ENCODE data around the gene VIL1. TPM values are rescaled to one million over a fixed set of nuclear protein-coding genes. Genes with fewer than 3 reads are reported as not detected.
A peak's percentile ranks its signal among the peaks of the same experiment; 100 is the strongest.

VIL1 gene
- polyA plus RNA-seq, 3 donors = not detected

DNA sequence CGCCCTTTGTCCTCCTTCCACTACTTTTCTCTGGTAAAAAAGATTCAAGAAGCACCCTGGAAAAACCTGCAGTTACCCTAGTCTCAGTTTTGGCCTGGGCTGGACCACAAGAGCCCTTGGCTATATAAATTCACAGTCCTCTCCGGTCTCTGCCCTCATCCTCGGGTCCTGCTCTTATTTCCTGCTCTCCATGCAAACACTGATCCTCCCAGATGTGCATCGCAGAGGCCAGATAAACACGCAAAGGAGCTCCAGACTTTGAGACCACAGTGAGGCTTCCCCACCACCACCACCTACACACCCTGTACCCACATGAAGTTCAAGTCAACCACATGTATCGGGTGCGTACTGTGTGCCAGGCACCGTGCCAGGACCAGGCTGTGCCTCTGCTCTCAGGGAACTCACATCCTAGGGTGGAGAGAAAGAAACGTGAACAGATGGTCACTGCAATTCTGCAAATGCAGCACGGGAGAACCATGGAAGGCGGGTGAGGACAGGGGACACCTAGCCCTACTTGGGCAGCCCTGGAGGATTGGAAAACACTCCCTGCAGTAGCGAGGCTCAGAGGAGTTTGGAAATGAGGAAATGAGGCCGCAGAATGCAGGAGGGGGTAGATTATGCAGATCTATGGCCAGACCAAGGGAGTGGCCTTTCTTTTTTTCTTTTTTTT is 11.8 kb upstream of the VIL1 start:
- Histone ChIP-seq H2AFZ (ENCODE audit: insufficient read depth, low read depth, low read length, poor library complexity, severe bottlenecking) (peak overlapping the region; percentile 48), H3K79me2 (ENCODE audit: insufficient read depth, low read length) (peaks cover 37% of the 10 kb centered on the region), H3K36me3 (replicated peaks in 1 of 2; ENCODE audit: control insufficient read depth in 1 of 2, insufficient read depth in 2 of 2, low read length in 2 of 2) (peaks cover 31 to 33% of the 10 kb centered on the region in 2 donors), H3K4me3 (replicated peaks in 1 of 3; ENCODE audit: low read depth in 2 of 3, low read length in 3 of 3) (peak overlapping the region; percentile 33 to 80 (median 34)), H3K9ac (ENCODE audit: insufficient read depth, low read length, poor library complexity, severe bottlenecking) (peak overlapping the region; percentile 70), H3K27me3 (ENCODE audit: control insufficient read depth in 2 of 2, insufficient read depth in 2 of 2, low read length in 2 of 2) (no peaks in the 10 kb centered on the region), H3K27ac (ENCODE audit: low read depth in 1 of 2, low read length in 2 of 2) (peak overlapping the region; percentile 69 to 87), H3K4me2 (replicated peaks; ENCODE audit: extremely low read depth, low read length, poor library complexity, severe bottlenecking) (peak overlapping the region; percentile 81), H4K20me1 (ENCODE audit: insufficient read depth, low read length) (peaks cover 39% of the 10 kb centered on the region), H3K9me3 (replicated peaks in 1 of 2; ENCODE audit: control insufficient read depth in 1 of 2, insufficient read depth in 1 of 2, low read length in 2 of 2) (no peaks in the 10 kb centered on the region), H3K4me1 (ENCODE audit: control insufficient read depth in 1 of 2, insufficient read depth in 2 of 2, low read length in 2 of 2) (peaks cover 61% of the 10 kb centered on the region in 2 donors)
- peaks cover 29% of the 10 kb centered on the region in 2 donors for H3K36me3 Mint-ChIP-seq
- peak overlapping the region; percentile 90 to 98 (median 93) for H3K27ac Mint-ChIP-seq
- peaks cover 0 to 4% (median 0%) of the 10 kb centered on the region in 7 donors for H3K9me3 Mint-ChIP-seq
- peak; percentile 51 to 58 (median 55) for DNase-seq
- H3K4me3 Mint-ChIP-seq = peak overlapping the region; percentile 70 to 90
- WGBS (ENCODE audit: insufficient coverage) = 0% methylated on average over 10 of the region's 13 CpGs
- intact Hi-C loops (cut with micrococcal nuclease) = loop anchor here (2.0 to 10.0 kb wide), 4 partner anchors 60 to 268 kb away; partner anchors contain the start of genes ARPC2 (in 1 of the 2), CNOT9 (in 1 of the 2), RNF25 (in 1 of the 2) and STK36 (in 1 of the 2)
- peaks cover 60% of the 10 kb centered on the region for H3K4me1 Mint-ChIP-seq
- TF ChIP-seq, protein P1, sequence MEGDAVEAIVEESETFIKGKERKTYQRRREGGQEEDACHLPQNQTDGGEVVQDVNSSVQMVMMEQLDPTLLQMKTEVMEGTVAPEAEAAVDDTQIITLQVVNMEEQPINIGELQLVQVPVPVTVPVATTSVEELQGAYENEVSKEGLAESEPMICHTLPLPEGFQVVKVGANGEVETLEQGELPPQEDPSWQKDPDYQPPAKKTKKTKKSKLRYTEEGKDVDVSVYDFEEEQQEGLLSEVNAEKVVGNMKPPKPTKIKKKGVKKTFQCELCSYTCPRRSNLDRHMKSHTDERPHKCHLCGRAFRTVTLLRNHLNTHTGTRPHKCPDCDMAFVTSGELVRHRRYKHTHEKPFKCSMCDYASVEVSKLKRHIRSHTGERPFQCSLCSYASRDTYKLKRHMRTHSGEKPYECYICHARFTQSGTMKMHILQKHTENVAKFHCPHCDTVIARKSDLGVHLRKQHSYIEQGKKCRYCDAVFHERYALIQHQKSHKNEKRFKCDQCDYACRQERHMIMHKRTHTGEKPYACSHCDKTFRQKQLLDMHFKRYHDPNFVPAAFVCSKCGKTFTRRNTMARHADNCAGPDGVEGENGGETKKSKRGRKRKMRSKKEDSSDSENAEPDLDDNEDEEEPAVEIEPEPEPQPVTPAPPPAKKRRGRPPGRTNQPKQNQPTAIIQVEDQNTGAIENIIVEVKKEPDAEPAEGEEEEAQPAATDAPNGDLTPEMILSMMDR (IDR thresholded peaks at IDR 0.05) = no peak
- H3K27me3 Mint-ChIP-seq (ENCODE audit: low read depth in 3 of 3) = no peaks in the 10 kb centered on the region

DNA sequence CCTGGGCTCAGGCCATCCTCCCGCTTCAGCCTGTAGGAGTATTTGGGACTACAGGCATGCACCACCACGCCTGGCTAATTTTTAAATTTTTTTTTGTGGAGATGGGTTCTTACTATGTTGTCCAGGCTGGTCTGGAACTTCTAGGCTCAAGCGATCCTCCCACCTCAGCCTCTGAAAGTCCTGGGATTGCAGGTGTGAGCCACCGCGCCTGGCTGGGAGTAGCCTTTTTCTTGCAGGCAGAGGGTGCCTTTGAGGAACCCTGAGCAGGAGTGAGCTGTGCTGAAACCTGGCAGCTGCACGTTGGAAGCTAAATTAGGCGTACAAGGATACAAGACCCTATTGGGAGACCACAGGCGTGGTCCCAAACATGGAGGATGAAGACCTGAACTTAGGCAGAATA is 11.2 kb upstream of the VIL1 start:
- Histone ChIP-seq H3K9ac (ENCODE audit: insufficient read depth, low read length, poor library complexity, severe bottlenecking) (no peak overlapping the region), H3K4me1 (ENCODE audit: control insufficient read depth in 1 of 2, insufficient read depth in 2 of 2, low read length in 2 of 2) (peaks cover 59 to 60% of the 10 kb centered on the region in 2 donors)
- H3K36me3 Mint-ChIP-seq = peaks cover 22% of the 10 kb centered on the region in 2 donors

More for the DNA sequence above, 11.2 kb upstream of the VIL1 start:
- H3K27me3 Mint-ChIP-seq (ENCODE audit: low read depth in 3 of 3) = no peaks in the 10 kb centered on the region
- intact Hi-C loops (cut with micrococcal nuclease) = loop anchor here (2.0 to 10.0 kb wide), 4 partner anchors 60 to 267 kb away; partner anchors contain the start of genes ARPC2 (in 1 of the 2), CNOT9 (in 1 of the 2), RNF25 (in 1 of the 2) and STK36 (in 1 of the 2)
- peaks cover 60% of the 10 kb centered on the region for H3K4me1 Mint-ChIP-seq
- H3K4me3 Mint-ChIP-seq = no peak overlapping the region
- Histone ChIP-seq H3K4me2 (replicated peaks; ENCODE audit: extremely low read depth, low read length, poor library complexity, severe bottlenecking) (peak overlapping the region; percentile 81), H3K9me3 (replicated peaks in 1 of 2; ENCODE audit: control insufficient read depth in 1 of 2, insufficient read depth in 1 of 2, low read length in 2 of 2) (no peaks in the 10 kb centered on the region), H4K20me1 (ENCODE audit: insufficient read depth, low read length) (peaks cover 32% of the 10 kb centered on the region), H2AFZ (ENCODE audit: insufficient read depth, low read depth, low read length, poor library complexity, severe bottlenecking) (no peak overlapping the region), H3K4me3 (replicated peaks in 1 of 3; ENCODE audit: low read depth in 2 of 3, low read length in 3 of 3) (peak overlapping the region in 1 of 3 experiments; percentile 80), H3K27me3 (ENCODE audit: control insufficient read depth in 2 of 2, insufficient read depth in 2 of 2, low read length in 2 of 2) (no peaks in the 10 kb centered on the region), H3K27ac (ENCODE audit: low read depth in 1 of 2, low read length in 2 of 2) (peak overlapping the region in 1 of 2 donors; percentile 69), H3K79me2 (ENCODE audit: insufficient read depth, low read length) (peaks cover 30% of the 10 kb centered on the region), H3K36me3 (replicated peaks in 1 of 2; ENCODE audit: control insufficient read depth in 1 of 2, insufficient read depth in 2 of 2, low read length in 2 of 2) (peaks cover 25 to 27% of the 10 kb centered on the region in 2 donors)
- TF ChIP-seq, protein P1 (IDR thresholded peaks at IDR 0.05) = no peak
- H3K9me3 Mint-ChIP-seq = peaks cover 0 to 4% (median 0%) of the 10 kb centered on the region in 7 donors
- 82% methylated on average over 6 of the region's 8 CpGs for WGBS (ENCODE audit: insufficient coverage)
- DNase-seq = no peak
- H3K27ac Mint-ChIP-seq = peak overlapping the region; percentile 32 to 93 (median 73)
